Naive B cell (primary cell): Measurements from ENCODE around the gene SFXN5. TPM values are rescaled to one million over a fixed set of nuclear protein-coding genes. Genes with fewer than 3 reads are reported as not detected.

Experiments used
- ATAC-seq, 2 donors: fragments of 150-1000 bp; cut with Tn5 transposase; 2 replicates each; pipeline ENCODE4 v1.10.0; 2021; ENCODE audit warnings: low read depth in 2 of 2, mild to moderate bottlenecking in 2 of 2, moderate library complexity in 2 of 2
- DNase-seq: peaks from one replicate; pipeline ENCODE4 v3.0.0; 2022
- H3K27ac Mint-ChIP-seq, 6 donors: one replicate each; pipeline ENCODE4 v1.8.0; 2020 to 2022; ENCODE audit warnings: mild to moderate bottlenecking in 6 of 6, mixed read lengths in 6 of 6, moderate library complexity in 5 of 6, inconsistent platforms in 2 of 6
- H3K27me3 Mint-ChIP-seq, 3 donors: one replicate each; pipeline ENCODE4 v1.8.0; 2021 to 2022; ENCODE audit warnings: mixed read lengths in 3 of 3, mild to moderate bottlenecking in 1 of 3
- H3K36me3 Mint-ChIP-seq, 2 donors: one replicate each; pipeline ENCODE4 v1.8.0; 2020 to 2022; ENCODE audit warnings: mixed read lengths in 2 of 2, inconsistent platforms in 1 of 2, mild to moderate bottlenecking in 1 of 2
- H3K4me1 Mint-ChIP-seq, 3 donors: one replicate each; pipeline ENCODE4 v1.8.0; 2020 to 2022; ENCODE audit warnings: mixed read lengths in 3 of 3, inconsistent platforms in 1 of 3, mild to moderate bottlenecking in 1 of 3, moderate library complexity in 1 of 3
- H3K4me3 Mint-ChIP-seq, 8 donors: one replicate each; pipeline ENCODE4 v1.8.0; 2020 to 2022; ENCODE audit warnings: mild to moderate bottlenecking in 8 of 8, mixed read lengths in 8 of 8, moderate library complexity in 8 of 8, inconsistent platforms in 2 of 8
- H3K9me3 Mint-ChIP-seq, 7 donors: one replicate each; pipeline ENCODE4 v1.8.0; 2020 to 2022; ENCODE audit warnings: mixed read lengths in 7 of 7, mild to moderate bottlenecking in 5 of 7, inconsistent platforms in 2 of 7, moderate library complexity in 1 of 7
- polyA plus RNA-seq, 6 donors: library from polyadenylated mRNA; unstranded; fragments of 300-500 nt; fragmentation: Illumina TruSeq; gene quantifications; one replicate each; pipeline ENCODE4 v1.2.3, GENCODE V29; 2021; ENCODE audit warnings: low read depth in 6 of 6

Gene SFXN5
- polyA plus RNA-seq, 6 donors from 2014 or later, result 2.5 to 4.4 (median 3.0) TPM; not detected in 1

GRCh38 chr2:73022024-73022568, 49.4 kb downstream of the SFXN5 start:
- H3K27me3 Mint-ChIP-seq, result no peaks in the 10 kb centered on the region
- DNase-seq, result no peak
- no peak overlapping the region for H3K4me3 Mint-ChIP-seq
- H3K4me1 Mint-ChIP-seq, result peaks cover 0 to 6% (median 4%) of the 10 kb centered on the region in 3 donors
- peaks cover 0 to 5% of the 10 kb centered on the region in 2 donors for H3K36me3 Mint-ChIP-seq
- peak overlapping the region in 1 of 6 donors; percentile 42 for H3K27ac Mint-ChIP-seq
- ATAC-seq, result no peak
- no peaks in the 10 kb centered on the region for H3K9me3 Mint-ChIP-seq

DNA sequence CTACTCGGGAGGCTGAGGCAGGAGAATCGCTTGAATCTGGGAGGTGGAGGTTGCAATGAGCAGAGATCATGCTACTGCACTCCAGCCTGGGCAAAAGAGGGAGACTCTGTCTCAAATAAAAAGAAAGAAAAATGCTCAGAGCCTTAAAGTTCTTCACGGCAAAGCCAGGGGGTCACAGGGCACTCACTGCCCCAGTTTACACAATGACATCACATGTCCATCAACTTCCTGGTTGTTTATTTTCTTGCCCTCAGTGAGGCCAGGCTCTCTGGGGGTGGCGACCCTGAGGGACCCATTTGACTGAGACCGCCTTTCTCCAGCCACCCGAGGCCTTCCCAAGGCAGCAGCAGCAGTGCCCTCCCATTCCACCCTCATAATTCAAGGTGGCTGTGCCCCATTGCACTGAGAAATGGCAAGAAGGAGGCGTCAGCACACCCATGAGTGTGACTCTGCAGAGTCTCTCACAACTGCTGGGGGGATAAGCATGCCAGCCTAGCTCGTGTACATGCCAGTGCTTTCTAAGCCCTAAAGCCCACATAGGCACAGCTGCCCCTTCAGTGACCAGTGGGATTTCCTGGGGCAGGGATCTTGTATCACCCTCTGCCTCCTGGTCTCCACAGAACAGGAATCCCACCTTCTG, 50.0 kb downstream of the SFXN5 start:
- no peak for DNase-seq
- H3K9me3 Mint-ChIP-seq, result no peaks in the 10 kb centered on the region
- no peak for ATAC-seq
- no peak overlapping the region for H3K27ac Mint-ChIP-seq
- no peaks in the 10 kb centered on the region for H3K27me3 Mint-ChIP-seq
- peaks cover 0 to 6% (median 4%) of the 10 kb centered on the region in 3 donors for H3K4me1 Mint-ChIP-seq
- peaks cover 0 to 5% of the 10 kb centered on the region in 2 donors for H3K36me3 Mint-ChIP-seq
- no peak overlapping the region for H3K4me3 Mint-ChIP-seq

DNA sequence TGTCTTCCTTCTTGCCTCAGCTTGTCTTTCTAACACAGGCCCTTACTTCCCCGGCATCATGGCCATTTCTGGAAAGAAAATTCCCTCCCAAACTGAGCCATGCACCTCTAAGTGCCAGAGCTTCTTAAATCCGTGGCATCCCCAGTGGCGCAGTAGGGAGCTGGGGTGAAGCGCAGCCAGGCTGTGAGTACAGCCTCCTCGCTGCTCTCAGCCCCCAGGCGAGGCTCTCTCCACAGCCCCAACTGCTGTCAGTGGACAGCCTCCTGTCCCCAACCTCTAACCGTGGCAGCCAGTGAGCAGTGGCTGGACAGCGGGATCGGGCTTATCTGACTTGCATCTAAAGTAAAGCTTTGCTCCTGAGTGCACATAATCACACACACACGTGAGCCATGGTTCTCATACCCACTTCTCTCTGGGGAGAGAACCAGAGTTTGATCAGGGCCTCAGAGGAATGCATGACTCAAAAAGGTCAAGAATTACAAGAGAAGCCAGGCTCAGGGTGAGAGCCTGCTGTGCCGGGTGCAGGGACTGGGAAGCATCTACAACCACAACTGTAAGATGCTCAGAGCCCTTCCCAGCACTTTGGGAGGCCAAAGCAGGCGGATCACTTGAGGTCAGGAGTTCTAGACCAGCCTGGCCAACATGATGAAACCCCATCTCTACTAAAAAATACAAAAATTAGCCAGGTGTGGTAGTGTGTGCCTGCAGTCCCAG, 50.7 kb downstream of the SFXN5 start:
- ATAC-seq, result no peak
- Mint-ChIP-seq H3K27me3 (no peaks in the 10 kb centered on the region), H3K9me3 (no peaks in the 10 kb centered on the region), H3K4me3 (peak overlapping the region in 1 of 8 donors; percentile 42), H3K4me1 (peaks cover 0 to 6% (median 4%) of the 10 kb centered on the region in 3 donors), H3K36me3 (peaks cover 0 to 8% of the 10 kb centered on the region in 2 donors), H3K27ac (peak overlapping the region in 1 of 6 donors; percentile 20)
- no peak for DNase-seq

GRCh38 chr2:73020306-73020656, 51.2 kb downstream of the SFXN5 start:
- peaks cover 0 to 8% of the 10 kb centered on the region in 2 donors for H3K36me3 Mint-ChIP-seq
- no peaks in the 10 kb centered on the region for H3K9me3 Mint-ChIP-seq
- H3K27me3 Mint-ChIP-seq, result no peaks in the 10 kb centered on the region
- no peak for DNase-seq
- H3K4me3 Mint-ChIP-seq, result peak overlapping the region in 1 of 8 donors; percentile 42
- no peak for ATAC-seq
- peaks cover 0 to 6% (median 4%) of the 10 kb centered on the region in 3 donors for H3K4me1 Mint-ChIP-seq
- H3K27ac Mint-ChIP-seq, result no peak overlapping the region

- ATAC-seq (no peak), DNase-seq (no peak)
- H3K4me3 Mint-ChIP-seq, result no peak overlapping the region
- no peaks in the 10 kb centered on the region for H3K9me3 Mint-ChIP-seq
- peaks cover 0 to 6% (median 4%) of the 10 kb centered on the region in 3 donors for H3K4me1 Mint-ChIP-seq
- H3K27ac Mint-ChIP-seq, result no peak overlapping the region
- peaks cover 0 to 8% of the 10 kb centered on the region in 2 donors for H3K36me3 Mint-ChIP-seq
- no peaks in the 10 kb centered on the region for H3K27me3 Mint-ChIP-seq
Measured at GRCh38 chr2:73018188-73018825, 53.2 kb downstream of the SFXN5 start.

GRCh38 chr2:73013936-73014335, 57.6 kb downstream of the SFXN5 start:
- ATAC-seq, result no peak
- H3K36me3 Mint-ChIP-seq, result peaks cover 0 to 11% of the 10 kb centered on the region in 2 donors
- peaks cover 0 to 6% (median 4%) of the 10 kb centered on the region in 3 donors for H3K4me1 Mint-ChIP-seq

GRCh38 chr2:73009177-73009839, 62.2 kb downstream of the SFXN5 start:
- Mint-ChIP-seq H3K4me1 (no peaks in the 10 kb centered on the region), H3K27me3 (no peaks in the 10 kb centered on the region), H3K9me3 (peaks cover 0 to 6% (median 0%) of the 10 kb centered on the region in 7 donors), H3K27ac (no peak overlapping the region), H3K36me3 (peaks cover 8 to 10% of the 10 kb centered on the region in 2 donors), H3K4me3 (no peak overlapping the region)
- DNase-seq (no peak), ATAC-seq (no peak)

More at GRCh38 chr2:73013936-73014335, 57.6 kb downstream of the SFXN5 start:
- no peak overlapping the region for H3K27ac Mint-ChIP-seq
- no peaks in the 10 kb centered on the region for H3K27me3 Mint-ChIP-seq
- no peak overlapping the region for H3K4me3 Mint-ChIP-seq
- peaks cover 0 to 6% (median 0%) of the 10 kb centered on the region in 7 donors for H3K9me3 Mint-ChIP-seq
- DNase-seq, result no peak

DNA sequence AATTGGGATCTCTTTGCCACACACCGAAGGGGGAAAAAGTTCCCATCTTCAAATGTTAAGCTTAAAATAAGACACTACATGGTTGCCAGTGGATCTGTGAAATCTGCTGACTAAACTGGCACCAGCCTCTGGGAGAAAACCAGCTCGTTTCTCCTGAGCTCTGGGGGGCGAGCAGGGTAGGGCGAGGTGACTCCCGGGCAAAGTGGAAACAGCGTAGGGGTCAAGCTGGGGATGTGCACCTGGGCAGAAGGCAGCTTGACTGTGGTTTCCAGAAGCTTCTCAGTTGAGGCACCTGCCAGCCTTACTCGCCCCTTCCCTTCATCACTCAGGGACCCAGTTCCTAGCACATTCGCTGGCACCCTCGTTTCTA, 62.8 kb downstream of the SFXN5 start:
- Mint-ChIP-seq H3K36me3 (peaks cover 8 to 10% of the 10 kb centered on the region in 2 donors), H3K4me1 (no peaks in the 10 kb centered on the region), H3K27ac (no peak overlapping the region), H3K27me3 (no peaks in the 10 kb centered on the region), H3K4me3 (no peak overlapping the region), H3K9me3 (peaks cover 0 to 6% (median 0%) of the 10 kb centered on the region in 7 donors)
- ATAC-seq, result no peak
- no peak for DNase-seq

DNA sequence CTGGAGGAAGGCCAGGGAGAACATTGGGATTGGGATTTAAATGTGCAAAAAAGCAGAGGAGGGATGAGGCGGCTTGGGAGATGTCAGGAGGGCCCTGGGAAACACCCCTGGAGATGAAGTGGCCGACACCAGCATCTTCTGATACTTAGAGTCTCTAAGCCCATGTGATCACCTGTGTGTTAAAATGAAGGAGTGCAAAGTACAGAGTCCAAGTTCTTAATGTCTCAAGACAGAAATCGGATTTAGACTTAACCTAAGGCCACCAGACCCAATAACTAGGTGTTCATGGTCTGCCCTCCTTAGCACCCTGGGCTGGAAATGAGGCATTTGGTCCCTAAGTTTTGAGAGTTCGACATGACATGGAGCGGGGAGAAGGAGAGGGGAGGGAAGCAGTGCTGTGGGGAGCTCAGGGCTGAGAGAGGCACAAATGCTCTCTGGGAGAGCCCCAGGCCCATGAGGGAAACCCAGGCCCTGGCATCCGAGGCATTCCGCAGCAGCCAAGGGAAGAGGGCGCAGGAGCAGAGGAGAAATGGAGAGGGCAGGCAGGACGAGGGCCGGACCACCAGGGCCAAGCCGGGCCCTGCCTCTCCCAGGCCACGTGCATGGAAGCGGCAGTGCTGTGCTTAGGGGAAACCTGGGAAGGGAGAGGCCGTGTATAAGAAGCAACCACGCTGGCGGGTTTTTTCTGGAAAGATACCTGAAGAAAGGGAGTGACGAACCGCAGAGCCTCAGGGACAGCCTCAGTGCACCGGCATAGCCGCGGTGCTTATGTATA, 63.3 kb downstream of the SFXN5 start:
- H3K4me3 Mint-ChIP-seq, result peak overlapping the region in 1 of 8 donors; percentile 47
- peaks cover 0 to 6% (median 0%) of the 10 kb centered on the region in 7 donors for H3K9me3 Mint-ChIP-seq
- DNase-seq (no peak), ATAC-seq (no peak)
- H3K27ac Mint-ChIP-seq, result peak overlapping the region in 1 of 6 donors; percentile 10
- peaks cover 8 to 10% of the 10 kb centered on the region in 2 donors for H3K36me3 Mint-ChIP-seq
- H3K4me1 Mint-ChIP-seq, result no peaks in the 10 kb centered on the region
- H3K27me3 Mint-ChIP-seq, result no peaks in the 10 kb centered on the region

DNA sequence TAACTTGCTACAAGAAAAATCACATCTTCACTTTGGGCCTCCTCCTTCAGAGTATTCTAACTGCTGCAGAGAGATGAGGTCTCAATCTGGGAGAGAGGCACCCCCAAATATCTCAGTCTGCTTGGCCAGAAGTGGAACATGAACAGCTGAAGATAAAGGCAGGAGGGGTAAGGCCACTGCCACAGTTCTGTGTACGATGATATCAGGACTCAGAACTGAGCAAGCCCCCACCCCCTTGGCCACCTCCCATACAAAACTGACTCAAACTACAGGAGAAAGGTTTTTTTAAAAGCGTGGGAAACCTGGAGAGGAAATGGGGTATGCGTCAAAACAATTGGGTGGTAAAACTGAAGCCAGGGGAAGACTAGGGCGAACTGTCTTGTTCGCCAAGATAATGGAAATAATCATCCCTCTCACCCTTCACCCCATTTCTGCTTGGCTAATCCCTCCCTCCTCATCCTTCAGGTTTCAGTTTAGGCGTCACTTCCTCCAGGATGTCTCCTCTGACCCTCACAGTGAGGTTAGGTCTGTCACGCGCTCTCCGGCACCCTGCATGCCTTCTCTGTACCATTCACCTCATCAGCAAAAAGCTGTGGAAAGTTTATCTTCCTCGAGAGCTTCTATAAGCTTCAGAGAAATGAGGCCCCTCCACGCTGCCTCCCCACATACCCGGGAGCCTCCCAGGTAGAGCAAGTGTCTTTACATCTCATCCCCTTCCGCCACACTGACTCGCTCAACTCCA, 64.4 kb downstream of the SFXN5 start:
- Mint-ChIP-seq H3K27ac (no peak overlapping the region), H3K9me3 (peaks cover 0 to 6% (median 0%) of the 10 kb centered on the region in 7 donors), H3K4me3 (no peak overlapping the region), H3K27me3 (no peaks in the 10 kb centered on the region), H3K36me3 (peaks cover 8 to 10% of the 10 kb centered on the region in 2 donors), H3K4me1 (no peaks in the 10 kb centered on the region)
- ATAC-seq (no peak), DNase-seq (no peak)

GRCh38 chr2:73004889-73005596, 66.5 kb downstream of the SFXN5 start:
- no peaks in the 10 kb centered on the region for H3K4me1 Mint-ChIP-seq
- peaks cover under 1 to 10% of the 10 kb centered on the region in 2 donors for H3K36me3 Mint-ChIP-seq
- H3K9me3 Mint-ChIP-seq, result peaks cover 0 to under 1% (median 0%) of the 10 kb centered on the region in 7 donors
- H3K27ac Mint-ChIP-seq, result no peak overlapping the region
- ATAC-seq, result no peak
- H3K4me3 Mint-ChIP-seq, result no peak overlapping the region
- DNase-seq, result no peak
- no peaks in the 10 kb centered on the region for H3K27me3 Mint-ChIP-seq
